Neuronal stem cell (in vitro differentiated cells): ENCODE measurements around the gene SERPINB10.
A peak's percentile ranks its signal among the peaks of the same experiment; 100 is the strongest.

Source experiments
- DNase-seq: peaks from one replicate; pipeline ENCODE4 v3.0.0-alpha.2; 2013; ENCODE audit warnings: low spot score
- H2AFZ ChIP-seq: one replicate; pipeline ENCODE4 v1.6.1; 2013; ENCODE audit warnings: mild to moderate bottlenecking, low read length, inconsistent platforms
- H2AK5ac ChIP-seq: 2 replicates; pipeline ENCODE4 v1.6.1; 2013; ENCODE audit warnings: low read depth, mild to moderate bottlenecking, inconsistent platforms, low read length, moderate library complexity, mixed read lengths
- H2BK120ac ChIP-seq: 2 replicates; pipeline ENCODE4 v1.6.1; 2013; ENCODE audit warnings: low read depth, mild to moderate bottlenecking, inconsistent platforms, low read length, moderate library complexity, mixed read lengths
- H2BK12ac ChIP-seq: one replicate; pipeline ENCODE4 v1.6.1; 2013; ENCODE audit warnings: low read length, inconsistent platforms
- H2BK15ac ChIP-seq: 2 replicates; pipeline ENCODE4 v1.6.1; 2013; ENCODE audit warnings: mild to moderate bottlenecking, low read length, inconsistent platforms, mixed read lengths
- H2BK5ac ChIP-seq: one replicate; pipeline ENCODE4 v1.6.1; 2013; ENCODE audit warnings: inconsistent platforms, mild to moderate bottlenecking, low read length, moderate library complexity
- H3K14ac ChIP-seq: one replicate; pipeline ENCODE4 v1.6.1; 2013; ENCODE audit warnings: low read length, inconsistent platforms
- H3K18ac ChIP-seq: 2 replicates; pipeline ENCODE4 v1.6.1; 2013; ENCODE audit warnings: low read length, inconsistent platforms
- H3K23ac ChIP-seq: 2 replicates; pipeline ENCODE4 v1.6.1; 2013; ENCODE audit warnings: low read depth, mild to moderate bottlenecking, mixed read lengths, low read length, inconsistent platforms; ENCODE audit not compliant: poor library complexity
- H3K27ac ChIP-seq: replicated peaks from 3 replicates; pipeline ENCODE4 v1.5.1; 2013; ENCODE audit warnings: low read length, inconsistent platforms
- H3K27me3 ChIP-seq, 3 experiments: 2 replicates each; pipeline ENCODE4 v1.6.1; 2013; ENCODE audit warnings: low read length in 3 of 3, mild to moderate bottlenecking in 2 of 3, inconsistent platforms in 1 of 3, low read depth in 1 of 3, mixed read lengths in 1 of 3, moderate library complexity in 1 of 3; ENCODE audit not compliant: control insufficient read depth in 3 of 3, insufficient read depth in 3 of 3
- H3K36me3 ChIP-seq, 2 donors: replicated peaks in 1 of 2; 2 replicates each; pipeline ENCODE4 v1.6.1; 2013; ENCODE audit warnings: low read length in 2 of 2; ENCODE audit not compliant: control insufficient read depth in 2 of 2, insufficient read depth in 2 of 2
- H3K4ac ChIP-seq: 2 replicates; pipeline ENCODE4 v1.6.1; 2013; ENCODE audit warnings: inconsistent platforms, mild to moderate bottlenecking, low read length, moderate library complexity
- H3K4me1 ChIP-seq, 2 donors: 1 replicate in 1 of 2; 2 replicates in 1 of 2; pipeline ENCODE4 v1.6.1; 2013; ENCODE audit warnings: low read length in 2 of 2, low read depth in 1 of 2; ENCODE audit not compliant: control insufficient read depth in 2 of 2, insufficient read depth in 1 of 2
- H3K4me2 ChIP-seq: one replicate; pipeline ENCODE4 v1.6.1; 2013; ENCODE audit warnings: mild to moderate bottlenecking, low read length, inconsistent platforms; ENCODE audit not compliant: insufficient read depth, poor library complexity, severe bottlenecking
- H3K4me3 ChIP-seq, 2 donors: 2 replicates each; pipeline ENCODE4 v1.5.1; 2013; ENCODE audit warnings: low read length in 2 of 2, mild to moderate bottlenecking in 2 of 2, inconsistent platforms in 1 of 2, moderate library complexity in 1 of 2
- H3K79me1 ChIP-seq: one replicate; pipeline ENCODE4 v1.6.1; 2013; ENCODE audit warnings: low read depth, mild to moderate bottlenecking, inconsistent platforms, low read length, moderate library complexity
- H3K9ac ChIP-seq: one replicate; pipeline ENCODE4 v1.6.1; 2013; ENCODE audit warnings: mild to moderate bottlenecking, low read depth, low read length, inconsistent platforms; ENCODE audit not compliant: poor library complexity
- H3K9me3 ChIP-seq, 2 donors: replicated peaks in 1 of 2; 2 replicates each; pipeline versions ENCODE3 to v1.6.1; 2013; ENCODE audit warnings: low read length in 2 of 2, mild to moderate bottlenecking in 2 of 2, inconsistent platforms in 1 of 2, low read depth in 1 of 2, mixed read lengths in 1 of 2, moderate library complexity in 1 of 2; ENCODE audit not compliant: control insufficient read depth in 2 of 2, insufficient read depth in 1 of 2
- H4K8ac ChIP-seq: one replicate; pipeline ENCODE4 v1.6.1; 2013; ENCODE audit warnings: low read depth, mild to moderate bottlenecking, inconsistent platforms, low read length, moderate library complexity
- H4K91ac ChIP-seq: one replicate; pipeline ENCODE4 v1.6.1; 2013; ENCODE audit warnings: low read length, low read depth, mild to moderate bottlenecking, inconsistent platforms; ENCODE audit not compliant: poor library complexity
- WGBS, 2 donors: extraction: QIAGEN DNeasy Blood & Tissue Kit; methylation state at CpG; one replicate each; pipeline ENCODE4 v1.1.7; 2013; ENCODE audit warnings: missing lambda C conversion rate in 2 of 2, mixed read lengths in 1 of 2; ENCODE audit not compliant: insufficient read length in 2 of 2, insufficient replicate concordance in 1 of 2; ENCODE audit errors: extremely low coverage in 2 of 2; 5-methylcytosine and 5-hydroxymethylcytosine counted together

The SERPINB10 gene

DNA sequence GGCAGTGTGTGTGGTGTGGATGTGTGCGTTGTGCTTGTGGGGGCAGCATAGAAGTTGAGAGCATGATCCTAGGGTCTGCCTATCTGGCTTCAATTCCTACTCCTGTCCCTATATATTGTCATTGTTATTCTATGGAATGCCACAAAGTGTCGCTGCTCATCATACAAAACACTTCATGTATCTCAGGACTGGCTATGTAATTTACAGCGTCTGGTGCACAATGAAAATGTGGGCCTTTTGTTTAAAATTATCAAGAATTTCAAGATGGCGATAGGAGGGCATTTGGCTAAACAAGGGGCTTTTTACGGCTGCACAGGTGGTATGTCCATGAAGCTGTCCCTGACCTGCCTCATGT, 16.8 kb upstream of the SERPINB10 start:
- Histone ChIP-seq H4K91ac (no peak overlapping the region), H3K4ac (no peak overlapping the region), H3K27ac (no peak overlapping the region), H3K36me3 (no peaks in the 10 kb centered on the region), H4K8ac (no peak overlapping the region), H3K9ac (no peak overlapping the region), H2BK12ac (no peak overlapping the region), H2BK15ac (no peak overlapping the region), H2AFZ (no peak overlapping the region), H2AK5ac (no peak overlapping the region), H3K27me3 (no peaks in the 10 kb centered on the region), H3K4me1 (no peaks in the 10 kb centered on the region), H3K4me3 (no peak overlapping the region), H3K14ac (no peak overlapping the region), H3K23ac (no peak overlapping the region), H3K9me3 (no peaks in the 10 kb centered on the region), H3K18ac (no peak overlapping the region), H2BK5ac (no peak overlapping the region), H3K4me2 (no peak overlapping the region), H2BK120ac (no peak overlapping the region), H3K79me1 (no peaks in the 10 kb centered on the region)
- no CpG with 5 or more reads among the region's 5 CpGs for WGBS, 2 donors
- DNase-seq = no peak

- no CpG with 5 or more reads among the region's 4 CpGs for WGBS, 2 donors
Observed at GRCh38 chr18:63892566-63892965, 15.2 kb upstream of the SERPINB10 start.

DNA sequence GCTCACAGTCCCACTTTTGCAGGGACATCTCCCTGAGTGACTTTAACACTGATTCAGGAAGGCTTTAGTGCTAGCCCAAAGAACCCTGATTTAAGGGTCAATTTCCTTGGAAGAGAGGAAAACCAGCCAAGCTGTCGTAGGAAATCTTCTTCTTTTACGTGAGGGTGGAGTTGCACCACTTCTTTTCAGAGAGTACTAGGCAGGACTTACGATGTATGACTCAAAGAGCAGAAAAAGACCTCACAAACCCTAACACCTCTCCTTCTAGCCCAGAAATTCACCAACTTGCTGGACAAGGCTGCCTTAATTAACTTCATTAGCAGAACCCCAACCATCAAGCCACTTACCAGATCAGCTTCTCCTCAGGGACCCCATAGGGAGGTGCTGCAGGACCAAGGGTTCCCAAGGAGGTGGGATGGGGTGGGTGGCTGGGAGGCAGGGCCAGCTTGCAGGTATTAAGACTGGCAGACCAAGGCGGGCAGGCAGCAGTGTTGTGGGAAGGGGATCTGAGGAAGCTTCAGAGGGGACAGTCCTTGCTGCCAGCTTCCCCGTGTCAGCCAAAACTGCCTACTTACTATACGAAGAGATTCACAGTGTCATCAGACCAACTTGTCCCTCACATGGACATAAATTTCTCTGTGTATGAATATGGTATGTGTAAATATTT, 13.5 kb upstream of the SERPINB10 start:
- H3K27me3 ChIP-seq = no peaks in the 10 kb centered on the region
- no peak for DNase-seq
- no peak overlapping the region for H2AK5ac ChIP-seq
- no peak overlapping the region for H3K4me3 ChIP-seq
- H2BK12ac ChIP-seq = no peak overlapping the region
- H4K91ac ChIP-seq = no peak overlapping the region
- no peak overlapping the region for H3K23ac ChIP-seq
- no peaks in the 10 kb centered on the region for H3K4me1 ChIP-seq
- no peak overlapping the region for H3K27ac ChIP-seq
- H2BK120ac ChIP-seq = no peak overlapping the region
- H3K79me1 ChIP-seq = no peaks in the 10 kb centered on the region
- H3K9me3 ChIP-seq = no peaks in the 10 kb centered on the region
- no peak overlapping the region for H2BK5ac ChIP-seq
- no peak overlapping the region for H4K8ac ChIP-seq
- no peak overlapping the region for H3K9ac ChIP-seq
- peak overlapping the region; percentile 3 for H3K14ac ChIP-seq
- no peak overlapping the region for H3K18ac ChIP-seq
- no peak overlapping the region for H3K4me2 ChIP-seq
- no peak overlapping the region for H2BK15ac ChIP-seq
- no peak overlapping the region for H2AFZ ChIP-seq
- no peak overlapping the region for H3K4ac ChIP-seq
- WGBS, 2 donors = no CpG with 5 or more reads among the region's 6 CpGs
- H3K36me3 ChIP-seq = no peaks in the 10 kb centered on the region

More at GRCh38 chr18:63892566-63892965, 15.2 kb upstream of the SERPINB10 start:
- H3K4me3 ChIP-seq = no peak overlapping the region
- H3K4me2 ChIP-seq = no peak overlapping the region
- no peaks in the 10 kb centered on the region for H3K4me1 ChIP-seq
- H3K18ac ChIP-seq = no peak overlapping the region
- H3K27ac ChIP-seq = no peak overlapping the region
- H2BK12ac ChIP-seq = no peak overlapping the region
- no peak overlapping the region for H3K9ac ChIP-seq
- H2BK120ac ChIP-seq = no peak overlapping the region
- no peak overlapping the region for H2AK5ac ChIP-seq
- no peak overlapping the region for H2BK15ac ChIP-seq
- H3K27me3 ChIP-seq = no peaks in the 10 kb centered on the region
- no peak overlapping the region for H4K8ac ChIP-seq
- H2BK5ac ChIP-seq = no peak overlapping the region
- no peak overlapping the region for H3K4ac ChIP-seq
- H3K23ac ChIP-seq = no peak overlapping the region
- H3K9me3 ChIP-seq = no peaks in the 10 kb centered on the region
- no peaks in the 10 kb centered on the region for H3K79me1 ChIP-seq
- no peak overlapping the region for H3K14ac ChIP-seq
- no peak overlapping the region for H4K91ac ChIP-seq
- no peak for DNase-seq
- no peak overlapping the region for H2AFZ ChIP-seq
- no peaks in the 10 kb centered on the region for H3K36me3 ChIP-seq

GRCh38 chr18:63895190-63895589, 12.6 kb upstream of the SERPINB10 start:
- Histone ChIP-seq H3K9me3 (no peaks in the 10 kb centered on the region), H2AK5ac (no peak overlapping the region), H2AFZ (no peak overlapping the region), H2BK12ac (no peak overlapping the region), H3K18ac (no peak overlapping the region), H3K4me1 (no peaks in the 10 kb centered on the region), H3K23ac (no peak overlapping the region), H3K27ac (no peak overlapping the region), H3K79me1 (no peaks in the 10 kb centered on the region), H3K4me2 (no peak overlapping the region), H3K27me3 (no peaks in the 10 kb centered on the region), H4K8ac (no peak overlapping the region), H2BK5ac (no peak overlapping the region), H3K14ac (no peak overlapping the region), H3K4me3 (no peak overlapping the region), H3K9ac (no peak overlapping the region), H3K4ac (no peak overlapping the region), H2BK120ac (no peak overlapping the region), H2BK15ac (no peak overlapping the region), H4K91ac (no peak overlapping the region), H3K36me3 (no peaks in the 10 kb centered on the region)
- no CpG with 5 or more reads among the region's 6 CpGs for WGBS, 2 donors
- DNase-seq = no peak
